HUDEP-2 (cell line): ENCODE results near the gene TGM1.
A peak's percentile ranks its signal among the peaks of the same experiment; 100 is the strongest.
"Not testable (repeated sequence)": the region's sequence is repeated elsewhere in the genome, so short reads cannot be mapped to it uniquely, and the experiment has no call there.

Experiments used
- DNase-seq, 76 experiments: peaks; one replicate each; lab custom pipeline; 2025; ENCODE audit not compliant: unreplicated experiment in 76 of 76; lab: John Stamatoyannopoulos, UW

The TGM1 gene

DNA sequence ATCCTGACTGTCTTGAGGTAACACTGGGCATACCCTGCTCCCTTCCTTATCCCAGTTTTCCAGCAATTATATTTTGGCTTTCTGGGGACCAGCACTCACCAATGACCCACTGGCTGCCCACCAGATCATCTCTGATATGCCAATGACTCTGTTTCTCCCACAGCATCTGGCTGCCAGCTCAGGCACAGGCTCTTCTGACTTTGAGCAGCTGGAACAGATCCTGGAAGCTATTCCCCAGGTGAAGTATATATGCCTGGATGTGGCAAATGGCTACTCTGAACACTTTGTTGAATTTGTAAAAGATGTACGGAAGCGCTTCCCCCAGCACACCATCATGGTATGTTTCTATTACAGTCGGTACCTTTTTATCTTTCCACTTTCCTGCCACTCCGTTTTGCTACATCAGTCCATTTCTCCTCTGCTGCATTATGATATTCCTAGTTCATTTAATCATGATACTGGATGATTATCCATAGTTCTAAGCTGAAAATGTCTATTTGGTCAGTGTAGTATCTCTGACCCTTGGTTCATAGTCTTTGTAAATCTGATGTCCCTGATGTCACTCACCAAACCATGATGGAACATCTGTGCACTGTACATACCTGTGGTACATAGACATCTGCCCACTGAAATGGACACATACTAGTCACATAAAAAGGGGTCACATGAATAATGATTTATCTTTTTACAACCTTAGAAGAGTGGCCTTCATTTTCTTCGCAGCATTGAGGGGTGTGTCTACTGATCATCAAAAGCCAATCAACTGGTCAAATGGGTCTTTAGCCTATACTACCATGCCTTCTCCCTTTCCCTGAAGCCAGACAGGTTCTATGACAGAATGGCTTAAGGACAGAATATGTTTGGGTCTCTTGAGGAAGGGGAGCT, 26.9 kb downstream of the TGM1 start:
- no peak for DNase-seq

DNA sequence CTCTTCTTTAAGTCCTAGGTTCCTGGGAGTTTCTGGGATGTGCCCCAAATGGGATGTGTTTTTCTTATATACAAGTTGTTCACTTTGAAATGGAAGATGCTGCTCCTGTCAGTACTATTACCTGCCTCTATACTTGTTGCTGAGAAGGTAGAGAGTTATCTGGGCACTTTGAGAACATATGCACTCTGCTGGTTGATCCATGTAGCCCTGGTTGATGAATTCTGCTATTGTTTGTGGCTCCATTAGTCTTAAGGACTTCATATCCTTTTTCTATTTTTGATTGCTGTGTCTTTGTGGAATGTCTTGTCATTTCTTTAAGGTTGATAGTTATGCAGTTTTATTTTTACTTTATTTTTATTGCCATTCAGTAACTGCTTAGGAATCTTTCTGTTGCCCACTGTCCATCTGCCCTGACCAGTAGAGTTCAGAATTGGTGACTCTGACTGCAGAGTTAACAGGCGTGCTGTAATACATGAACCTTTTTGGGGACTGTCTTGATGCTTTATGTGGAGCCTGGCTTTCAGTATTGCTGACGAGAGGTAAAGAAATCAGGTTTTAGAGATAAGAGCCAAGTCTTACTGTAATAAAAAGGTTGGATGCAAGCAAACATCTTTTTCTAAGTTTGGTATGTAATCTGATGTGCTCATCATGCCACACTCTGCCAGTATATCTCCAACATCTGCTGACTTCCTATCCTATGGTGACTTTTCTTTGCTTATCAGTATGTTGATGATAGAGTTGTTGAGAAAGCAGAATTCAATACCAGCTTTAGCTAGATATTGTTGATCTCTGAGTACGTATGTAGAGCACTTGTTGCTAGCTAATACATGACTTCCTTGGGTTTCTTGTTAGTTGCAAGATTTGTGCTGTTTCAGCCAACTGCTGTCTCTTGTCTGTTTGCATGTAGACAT, 28.6 kb downstream of the TGM1 start:
- DNase-seq, result no peak

DNA sequence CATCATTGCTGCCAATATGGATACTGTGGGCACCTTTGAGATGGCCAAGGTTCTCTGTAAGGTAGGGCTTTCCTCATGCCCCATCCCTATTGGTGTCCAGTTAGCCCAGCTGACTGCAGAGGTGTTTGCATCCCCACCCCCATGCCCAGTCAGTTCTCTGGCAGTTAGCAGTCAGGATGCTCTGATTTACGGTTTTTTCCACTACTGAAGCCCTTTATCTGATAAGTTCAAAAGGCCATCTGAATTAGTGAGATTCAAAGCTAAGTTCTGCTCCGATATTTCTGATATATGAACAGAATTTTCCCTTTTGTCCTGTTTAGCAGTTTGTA, 29.5 kb downstream of the TGM1 start:
- peak in 10 of 76 experiments; percentile 1 to 43 (median 10) for DNase-seq

DNA sequence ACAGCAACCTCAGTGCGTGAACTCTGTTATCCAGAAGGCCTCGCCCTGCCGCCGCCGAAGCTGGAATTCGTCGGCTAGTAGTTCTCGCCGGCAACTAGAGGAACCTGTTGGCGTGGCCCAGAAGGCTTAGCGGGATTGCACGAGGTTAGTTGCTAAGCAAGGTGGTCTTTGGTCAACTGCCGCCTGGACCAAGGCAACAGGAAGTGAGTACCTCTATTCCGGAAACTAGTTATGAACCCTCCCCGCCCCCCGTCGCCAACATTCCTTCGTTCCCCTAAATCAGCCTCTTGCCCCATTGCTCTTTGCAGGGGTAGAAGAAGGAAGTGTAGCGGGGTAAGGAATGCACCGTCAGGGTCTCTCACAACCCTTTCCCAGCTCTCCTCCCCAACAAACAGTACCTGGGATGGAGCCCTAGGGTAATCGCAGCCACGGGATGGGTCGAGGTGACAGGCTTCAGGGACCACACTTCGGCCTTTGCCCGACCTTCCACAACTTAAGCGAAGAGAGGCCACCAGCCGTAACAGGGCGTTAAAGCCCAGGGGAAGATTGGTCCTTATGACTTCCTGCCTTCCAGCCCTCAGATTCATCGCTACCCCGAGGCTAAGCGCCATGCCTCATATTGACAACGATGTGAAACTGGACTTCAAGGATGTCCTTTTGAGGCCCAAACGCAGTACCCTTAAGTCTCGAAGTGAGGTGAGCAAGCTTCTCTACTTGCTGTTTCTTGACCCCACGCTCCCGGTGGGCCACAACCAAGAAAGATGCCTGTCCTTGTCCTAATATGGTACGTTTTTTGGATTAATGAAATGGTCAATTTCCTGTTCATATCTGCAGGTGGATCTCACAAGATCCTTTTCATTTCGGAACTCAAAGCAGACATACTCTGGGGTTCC, 30.1 kb downstream of the TGM1 start, which contains the start of gene GMPR2:
GMPR2 (plus strand) TSS at position 285 of the 893 bp plus-strand sequence; CDS start at position 610, 325 bp downstream.
- DNase-seq, result peak in 21 of 76 experiments; percentile 40 to 77 (median 56)

DNA sequence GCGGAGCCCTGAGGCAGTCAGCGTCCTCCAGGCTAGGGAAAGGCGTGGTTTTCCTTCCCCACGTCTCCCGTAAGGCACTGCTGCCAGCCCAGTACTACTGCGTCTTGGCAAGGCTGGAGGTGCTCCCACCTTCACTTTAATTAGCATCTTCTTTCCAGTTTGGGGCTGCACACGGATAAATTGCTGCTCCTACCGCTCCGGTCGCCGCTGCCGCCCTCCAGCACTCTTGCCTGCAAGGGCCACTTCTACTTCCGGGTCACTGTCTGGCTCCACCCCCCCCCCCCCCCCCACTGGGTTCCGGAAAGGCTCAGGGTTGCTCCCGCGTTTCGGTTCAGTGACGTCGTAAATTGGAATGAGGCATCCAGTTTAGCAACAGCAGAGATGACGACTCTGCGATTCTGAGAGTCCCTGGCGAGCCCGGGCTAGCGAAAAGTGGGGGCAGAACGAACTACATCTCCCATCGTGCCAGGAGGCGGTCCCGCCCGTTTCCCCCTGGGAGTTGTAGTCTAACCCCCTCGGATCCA, 30.8 kb downstream of the TGM1 start, which contains the start of gene NEDD8:
NEDD8 (minus strand) TSS at position 247 of the 524 bp plus-strand sequence; CDS start at position 147, 100 bp downstream.
- peak in 73 of 76 experiments; percentile 41 to 93 (median 76) for DNase-seq

DNA sequence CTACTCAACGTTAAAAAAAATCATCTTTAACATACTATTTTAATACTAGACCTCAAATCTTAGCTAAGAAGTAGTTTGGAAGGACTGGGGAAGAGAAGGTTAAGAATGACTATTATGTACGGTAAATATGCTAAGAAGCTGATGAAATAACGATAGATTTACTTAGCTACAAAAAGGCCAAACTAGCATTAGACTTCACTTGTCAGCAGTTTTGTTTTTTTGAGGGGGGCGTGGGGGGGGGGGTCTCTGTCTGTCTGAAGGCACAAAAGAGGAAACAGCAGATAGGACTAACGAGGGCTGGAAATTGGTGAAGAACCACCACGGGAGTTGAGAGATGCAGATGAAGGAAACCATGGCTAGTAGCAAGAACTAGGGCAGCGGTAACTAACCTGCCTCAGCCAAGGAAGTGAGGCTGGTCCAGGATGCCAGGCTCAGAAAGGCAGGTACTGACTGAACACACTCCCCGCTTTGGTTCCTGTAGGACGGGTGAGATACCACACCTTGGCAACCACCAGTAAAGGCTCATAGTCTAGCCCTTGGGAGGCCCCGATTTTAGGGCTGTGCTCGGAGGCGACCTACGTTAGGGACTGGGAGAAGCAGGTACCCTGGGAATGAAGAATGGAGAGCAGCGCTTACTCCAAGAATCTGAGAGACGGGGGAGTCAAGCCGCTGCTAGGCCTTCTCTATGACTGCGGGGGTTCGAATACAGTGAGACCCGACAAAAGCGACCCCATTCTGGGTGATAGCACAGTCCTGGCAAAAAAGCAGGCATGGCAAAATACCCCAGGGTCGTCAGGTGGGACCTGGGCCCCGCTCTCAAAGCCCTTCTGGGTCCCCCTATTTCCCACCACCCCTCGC, 31.5 kb downstream of the TGM1 start:
- peak in 4 of 76 experiments; percentile 8 to 48 (median 12) for DNase-seq

DNA sequence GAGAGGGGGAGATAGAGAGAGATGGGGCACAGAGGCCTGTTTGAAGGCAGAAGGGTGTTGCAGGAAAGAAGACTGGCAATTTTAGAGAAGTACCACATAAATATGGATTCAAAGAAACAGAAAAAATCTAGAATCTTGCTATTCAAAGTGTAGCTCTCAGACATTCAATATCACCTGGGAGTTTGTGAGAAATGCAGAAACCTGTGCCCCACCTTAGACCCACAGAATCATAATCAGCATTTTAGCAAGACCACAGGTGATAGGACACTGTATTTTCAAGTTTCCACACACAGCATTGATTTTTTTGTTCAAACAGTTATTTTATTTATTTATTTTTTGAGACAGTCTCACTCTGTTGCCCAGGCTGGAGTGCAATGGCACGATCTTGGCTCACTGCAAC, 34.1 kb downstream of the TGM1 start:
- no peak for DNase-seq

DNA sequence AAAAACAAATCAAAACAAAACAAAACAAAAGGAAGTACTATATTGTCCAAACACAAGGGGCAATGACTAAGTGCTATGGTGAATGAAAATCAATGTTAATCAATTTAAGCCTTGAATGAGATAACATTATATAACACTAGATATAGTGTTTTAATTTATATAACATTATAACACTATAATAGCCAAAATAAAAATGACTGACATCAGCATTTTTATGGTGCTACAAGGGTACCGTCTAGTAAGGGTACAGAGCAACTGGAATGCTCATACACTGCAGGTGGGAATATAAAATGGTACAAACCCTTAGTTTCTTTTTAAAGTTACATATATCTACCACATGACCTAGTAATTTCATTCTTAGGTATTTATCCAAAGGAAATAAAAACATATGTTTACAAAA, 36.5 kb downstream of the TGM1 start:
- no peak for DNase-seq

DNA sequence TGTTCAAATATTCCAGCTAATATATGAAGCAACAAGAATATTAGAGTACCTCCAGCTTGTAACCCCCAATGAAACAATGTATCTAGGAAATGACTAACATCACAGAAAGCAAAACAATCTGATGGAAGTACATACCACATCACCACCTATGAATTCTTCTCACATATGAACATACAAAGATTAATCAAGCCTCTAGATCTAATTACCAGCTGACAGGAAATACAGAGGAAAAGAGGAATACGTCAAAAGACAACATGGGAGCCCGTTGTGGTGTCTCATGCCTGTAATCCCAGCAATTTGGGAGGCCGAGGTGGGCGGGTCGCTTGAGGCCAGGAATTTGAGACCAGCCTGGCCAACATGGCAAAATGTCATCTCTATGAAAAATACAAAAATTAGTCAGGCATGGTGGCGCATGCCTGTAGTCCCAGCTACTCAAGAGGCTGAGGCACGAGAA, 38.3 kb downstream of the TGM1 start:
- no peak for DNase-seq

DNA sequence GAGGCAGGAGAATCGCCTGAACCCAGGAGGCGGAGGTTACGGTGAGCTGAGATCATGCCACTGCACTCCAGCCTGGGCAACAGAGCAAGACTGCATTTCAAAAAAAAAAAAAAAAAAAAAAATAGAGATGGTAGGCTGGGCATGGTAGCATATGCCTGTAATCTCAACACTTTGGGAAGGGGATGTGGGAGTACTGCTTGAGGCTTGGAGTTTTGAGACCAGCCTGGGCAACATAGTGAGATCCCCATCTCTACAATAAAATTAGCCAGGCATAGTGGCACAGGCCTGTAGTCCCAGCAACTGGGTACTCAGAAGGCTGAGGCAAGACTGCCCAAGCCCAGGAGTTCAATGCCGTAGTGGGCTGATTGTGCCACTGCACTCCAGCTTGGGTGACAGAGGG, 40.0 kb downstream of the TGM1 start:
- not testable (repeated sequence) for DNase-seq

DNA sequence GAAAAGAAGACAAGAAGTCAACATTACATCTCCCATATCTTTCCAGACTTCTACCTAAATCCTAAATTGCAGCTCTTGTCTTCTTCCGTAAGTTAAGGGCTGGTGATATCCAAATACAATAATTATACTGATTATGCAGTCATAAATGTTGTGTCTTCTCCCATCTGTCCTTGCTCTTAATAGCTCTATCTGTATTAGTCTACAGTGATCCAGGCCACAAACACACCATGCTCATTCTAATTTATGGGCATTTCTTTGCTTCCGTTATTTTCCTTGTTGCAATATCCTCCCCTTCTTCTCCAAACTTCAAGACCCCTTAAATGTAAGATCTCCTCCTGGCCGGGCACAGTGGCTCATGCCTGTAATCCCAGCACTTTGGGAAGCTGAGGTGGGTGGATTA, 43.5 kb downstream of the TGM1 start:
- no peak for DNase-seq

DNA sequence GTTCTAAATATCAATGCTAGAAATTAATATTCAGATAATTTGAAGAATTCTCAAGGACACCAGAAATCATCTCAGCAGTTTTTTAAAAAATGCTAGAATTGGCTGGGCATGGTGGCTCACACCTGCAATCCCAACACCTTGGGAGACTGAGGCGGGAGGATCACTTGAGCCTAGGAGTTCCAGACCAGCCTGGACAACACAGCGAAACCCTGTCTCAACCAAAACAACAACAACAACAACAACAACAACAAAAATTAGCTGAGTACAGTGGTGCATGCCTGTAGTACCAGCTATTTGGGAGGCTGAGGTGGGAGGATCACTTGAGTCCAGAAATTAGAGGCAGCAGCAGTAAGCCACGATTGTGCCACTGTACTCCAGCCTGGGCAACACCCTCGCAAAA, 43.9 kb downstream of the TGM1 start:
- DNase-seq, result no peak

DNA sequence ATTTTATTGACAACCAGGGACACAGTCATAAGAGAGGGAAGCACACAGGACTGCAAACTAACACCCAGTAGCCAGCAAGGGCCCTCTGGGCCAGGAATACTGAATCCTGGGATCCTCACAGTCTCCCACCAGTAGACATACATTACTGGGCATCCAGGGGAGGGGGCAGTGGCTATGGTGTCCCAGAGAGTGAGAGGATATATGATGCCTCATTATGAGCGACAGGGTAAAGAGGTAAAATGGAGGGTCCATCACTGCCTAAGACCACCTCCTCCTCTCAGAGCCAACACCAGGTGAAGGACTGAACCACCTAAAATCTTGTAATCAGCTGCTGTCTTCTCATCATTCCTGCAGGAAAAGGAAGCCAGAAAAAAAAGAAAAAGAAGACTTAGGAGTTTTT, 46.1 kb downstream of the TGM1 start:
- not testable (repeated sequence) for DNase-seq

DNA sequence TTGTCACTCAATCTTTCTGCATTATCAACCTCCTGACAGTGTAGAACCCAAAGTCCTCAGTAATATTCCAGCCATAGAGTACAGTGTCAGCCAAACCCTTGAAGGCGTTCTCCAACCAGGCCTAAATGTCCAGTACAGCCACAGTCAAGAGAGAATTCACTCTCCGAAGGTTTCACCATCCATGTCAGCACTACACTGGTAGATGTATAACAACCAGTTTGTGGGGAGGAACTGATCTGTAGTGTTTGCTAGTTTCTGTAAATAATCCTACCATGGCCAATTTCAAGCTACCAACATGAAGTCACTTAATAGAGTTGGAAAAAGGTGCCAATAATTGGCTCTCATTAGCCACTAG, 46.7 kb downstream of the TGM1 start:
- DNase-seq, result no peak

DNA sequence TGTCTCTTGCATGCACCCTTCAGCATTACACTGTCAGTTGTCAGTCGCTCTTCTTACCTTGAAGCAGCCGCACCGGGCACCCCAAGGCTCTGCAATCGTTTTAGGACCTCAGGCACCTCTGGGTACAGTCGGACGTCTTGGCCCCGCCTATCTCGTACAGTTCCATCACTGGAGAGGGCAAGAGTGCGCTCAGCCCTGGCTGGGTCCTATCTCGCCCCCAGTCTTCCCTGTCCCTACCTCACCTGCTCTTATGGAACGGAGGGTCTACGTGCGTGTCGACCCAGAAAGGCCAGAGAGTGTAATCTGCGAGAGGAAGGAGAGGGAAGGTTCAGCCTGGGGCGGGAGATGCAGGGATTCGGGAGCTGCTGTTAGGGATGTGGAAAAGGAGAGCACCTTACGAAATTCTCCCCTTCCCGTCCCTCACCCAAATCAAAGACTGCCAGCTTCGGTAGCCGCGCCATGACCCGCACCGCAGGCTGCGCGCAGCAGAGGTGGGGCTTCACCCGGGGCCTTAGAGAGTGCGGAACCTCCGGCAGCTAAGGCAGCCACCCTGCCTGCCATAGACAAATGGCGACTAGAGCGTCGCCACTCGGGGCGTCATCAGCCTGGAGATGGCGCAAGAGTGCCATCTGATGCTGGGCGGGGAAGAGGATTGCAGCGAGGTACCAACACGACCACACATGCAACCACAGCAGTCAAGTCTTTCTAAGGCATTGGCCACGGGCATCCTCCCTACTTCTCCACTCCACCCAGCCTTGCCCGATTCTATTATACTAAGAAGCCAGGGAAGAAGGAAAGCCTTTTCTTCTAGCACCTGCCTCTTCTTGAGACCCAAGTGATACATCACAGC, 47.3 kb downstream of the TGM1 start, which contains the start of gene MDP1:
MDP1 (minus strand) TSS at position 572 of the 850 bp plus-strand sequence; CDS start at position 461, 111 bp downstream.
- peak in 74 of 76 experiments; percentile 8 to 81 (median 68) for DNase-seq

DNA sequence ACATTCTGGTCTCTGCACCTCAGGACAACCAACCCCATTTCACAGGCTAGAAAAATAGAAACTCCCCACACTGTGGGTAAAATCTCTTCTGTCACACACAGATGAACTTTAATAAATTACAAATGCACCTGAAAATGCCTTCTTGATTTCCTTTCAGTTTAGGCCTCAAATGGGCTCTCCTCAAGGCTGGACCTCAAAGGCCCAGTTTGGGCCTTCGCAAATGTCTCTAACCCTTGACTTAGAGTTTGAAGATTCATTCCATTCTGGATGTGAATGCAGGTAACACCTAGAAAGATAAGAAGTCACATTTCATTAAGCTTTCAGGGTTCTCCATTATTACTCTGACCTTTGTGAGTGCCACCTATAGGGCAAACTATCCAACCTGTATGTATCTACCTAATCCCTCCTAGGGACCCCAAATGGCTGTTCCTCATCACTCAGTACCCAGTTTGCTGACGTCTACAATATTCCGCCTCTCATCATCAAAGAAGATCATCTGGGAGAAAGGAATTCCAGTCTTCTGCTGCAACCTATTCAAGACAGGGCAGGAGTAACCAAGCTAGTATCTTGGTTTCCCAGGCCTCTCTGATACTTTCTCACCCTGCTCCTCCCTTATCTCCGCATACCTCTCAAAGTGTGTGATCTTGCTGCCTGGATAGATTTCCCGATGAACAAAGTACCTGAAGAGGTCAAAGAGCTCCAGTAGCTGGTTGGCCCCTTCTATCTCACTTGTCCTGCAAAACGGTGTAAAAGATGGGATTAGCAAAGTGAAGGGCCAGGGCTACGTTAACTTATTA, 48.9 kb downstream of the TGM1 start:
- DNase-seq, result no peak
